Measurements from ENCODE around the gene QRSL1. TPM values are rescaled to one million over a fixed set of nuclear protein-coding genes. Genes with fewer than 3 reads are reported as not detected.
"Not testable (repeated sequence)": the region's sequence is repeated elsewhere in the genome, so short reads cannot be mapped to it uniquely, and the experiment has no call there.

The QRSL1 gene
- total RNA-seq, 1 experiment from 2014 or later: 14.0 TPM

GRCh38 chr6:106622412-106622811 lies 7.0 kb upstream of the QRSL1 start:
- CTCF ChIA-PET: interaction anchor here (0.9 kb wide), 1 partner anchor 357 kb away, joined by 3 read pairs; no protein-coding TSS in a partner anchor
- Mint-ChIP-seq H3K27me3 (ENCODE audit: insufficient read depth, unreplicated experiment) (no peaks in the 10 kb centered on the region), H3K9me3 (ENCODE audit: unreplicated experiment) (no peaks in the 10 kb centered on the region), H3K4me3 (ENCODE audit: unreplicated experiment) (no peak overlapping the region), H3K27ac (ENCODE audit: low read depth, unreplicated experiment) (no peak overlapping the region), H3K36me3 (ENCODE audit: insufficient read depth, unreplicated experiment) (peaks cover 17% of the 10 kb centered on the region), H3K4me1 (ENCODE audit: insufficient read depth, unreplicated experiment) (peaks cover 4% of the 10 kb centered on the region)
- POLR2A ChIA-PET: interaction anchor here (1.5 kb wide), 1 partner anchor 8 kb away, joined by 7 read pairs; no protein-coding TSS in a partner anchor
- intact Hi-C loops (cut with micrococcal nuclease): no loop called here
- DNase-seq (ENCODE audit: unreplicated experiment): no peak
- no TSS peak for BruUV-seq (replicated peaks)
- TF ChIP-seq CTCF (IDR thresholded peaks at IDR 0.05; ENCODE audit: unreplicated experiment): no peak

- CTCF ChIA-PET: interaction anchor here (0.6 to 0.9 kb wide), 4 partner anchors 57 to 357 kb away, joined by 3 to 4 read pairs (median 3); no protein-coding TSS in a partner anchor
These were observed 6.3 kb upstream of the QRSL1 start for GRCh38 chr6:106623039-106623438.

GRCh38 chr6:106626485-106626884 lies 2.9 kb upstream of the QRSL1 start:
- Mint-ChIP-seq H3K4me1 (ENCODE audit: insufficient read depth, unreplicated experiment) (peaks cover 19% of the 10 kb centered on the region), H3K9me3 (ENCODE audit: unreplicated experiment) (no peaks in the 10 kb centered on the region), H3K27ac (ENCODE audit: low read depth, unreplicated experiment) (no peak overlapping the region), H3K36me3 (ENCODE audit: insufficient read depth, unreplicated experiment) (peaks cover 7% of the 10 kb centered on the region), H3K4me3 (ENCODE audit: unreplicated experiment) (no peak overlapping the region), H3K27me3 (ENCODE audit: insufficient read depth, unreplicated experiment) (no peaks in the 10 kb centered on the region)
- ChIA-PET POLR2A (no interaction called here), CTCF (interaction anchor here (0.6 to 1.6 kb wide), 3 partner anchors 13 to 353 kb away, joined by 4 to 5 read pairs (median 5); no protein-coding TSS in a partner anchor)
- intact Hi-C loops (cut with micrococcal nuclease): no loop called here
- DNase-seq (ENCODE audit: unreplicated experiment): no peak
- no peak for TF ChIP-seq CTCF (IDR thresholded peaks at IDR 0.05; ENCODE audit: unreplicated experiment)
- BruUV-seq (replicated peaks): no TSS peak

More at GRCh38 chr6:106623039-106623438, 6.3 kb upstream of the QRSL1 start:
- no peak for TF ChIP-seq CTCF (IDR thresholded peaks at IDR 0.05; ENCODE audit: unreplicated experiment)
- Mint-ChIP-seq H3K9me3 (ENCODE audit: unreplicated experiment) (no peaks in the 10 kb centered on the region), H3K27ac (ENCODE audit: low read depth, unreplicated experiment) (no peak overlapping the region), H3K27me3 (ENCODE audit: insufficient read depth, unreplicated experiment) (no peaks in the 10 kb centered on the region), H3K4me1 (ENCODE audit: insufficient read depth, unreplicated experiment) (peaks cover 4% of the 10 kb centered on the region), H3K36me3 (ENCODE audit: insufficient read depth, unreplicated experiment) (peaks cover 17% of the 10 kb centered on the region), H3K4me3 (ENCODE audit: unreplicated experiment) (no peak overlapping the region)
- no peak for DNase-seq (ENCODE audit: unreplicated experiment)
- intact Hi-C loops (cut with micrococcal nuclease): no loop called here
- BruUV-seq (replicated peaks): no TSS peak
- POLR2A ChIA-PET: interaction anchor here (0.9 kb wide), 1 partner anchor 357 kb away, joined by 3 read pairs; no protein-coding TSS in a partner anchor

GRCh38 chr6:106627760-106628159 lies 1.6 kb upstream of the QRSL1 start:
- POLR2A ChIA-PET: interaction anchor here (0.7 kb wide), 1 partner anchor 311 kb away, joined by 5 read pairs; no protein-coding TSS in a partner anchor
- H3K36me3 Mint-ChIP-seq (ENCODE audit: insufficient read depth, unreplicated experiment); BruUV-seq (replicated peaks); H3K27me3 Mint-ChIP-seq (ENCODE audit: insufficient read depth, unreplicated experiment); H3K4me3 Mint-ChIP-seq (ENCODE audit: unreplicated experiment); intact Hi-C loops (cut with micrococcal nuclease); H3K9me3 Mint-ChIP-seq (ENCODE audit: unreplicated experiment); DNase-seq (ENCODE audit: unreplicated experiment): not testable (repeated sequence)
- Mint-ChIP-seq H3K27ac (ENCODE audit: low read depth, unreplicated experiment) (peak overlapping the region; percentile 9), H3K4me1 (ENCODE audit: insufficient read depth, unreplicated experiment) (peaks cover 20% of the 10 kb centered on the region)
- CTCF ChIA-PET: interaction anchor here (0.6 to 1.9 kb wide), 4 partner anchors 10 to 174 kb away, joined by 3 to 5 read pairs (median 3); no protein-coding TSS in a partner anchor

All from MCF 10A (cell line).